SU-DHL-6 (cell line): Measurements from ENCODE around the gene GPR68.
"Not testable (repeated sequence)": the region's sequence is repeated elsewhere in the genome, so short reads cannot be mapped to it uniquely, and the experiment has no call there.

ENCODE experiments used
- H2AFZ ChIP-seq: fragments of 200-600 bp; sonication (generic); 2 replicates; pipeline ENCODE4 v1.6.1; 2014; ENCODE audit warnings: low read depth, mild to moderate bottlenecking, moderate library complexity, mixed read lengths, antibody characterized with exemption, low read length; ENCODE audit not compliant: severe bottlenecking
- H3F3A ChIP-seq: fragments of 200-600 bp; shearing (Covaris generic); 2 replicates; pipeline ENCODE4 v1.6.0; 2016; ENCODE audit warnings: antibody characterized with exemption, mild to moderate bottlenecking; ENCODE audit not compliant: insufficient read depth
- H3K27ac ChIP-seq: fragments of 200-600 bp; sonication (generic); 2 replicates; pipeline ENCODE4 v1.5.1; 2016; ENCODE audit warnings: low read depth, mild to moderate bottlenecking, low read length, moderate library complexity, mixed read lengths
- H3K27me3 ChIP-seq: fragments of 200-600 bp; sonication (generic), shearing (Covaris generic); 2 replicates; pipeline ENCODE4 v1.6.0; 2014; ENCODE audit warnings: mild to moderate bottlenecking, low read length
- H3K36me3 ChIP-seq: fragments of 200-600 bp; sonication (generic); 2 replicates; pipeline ENCODE4 v1.6.1; 2014; ENCODE audit warnings: mild to moderate bottlenecking, low read length, mixed read lengths
- H3K4me2 ChIP-seq: fragments of 300-600, 200-600 bp; shearing (Covaris generic), sonication (generic); 2 replicates; pipeline ENCODE4 v1.6.0; 2014; ENCODE audit warnings: low read length, low read depth, mild to moderate bottlenecking; ENCODE audit not compliant: poor library complexity, severe bottlenecking
- H3K4me3 ChIP-seq: fragments of 200-600 bp; sonication (generic); 2 replicates; pipeline ENCODE4 v1.5.1; 2014; ENCODE audit warnings: antibody characterized with exemption, low read length, mild to moderate bottlenecking, mixed read lengths; ENCODE audit not compliant: insufficient read depth, poor library complexity, severe bottlenecking
- H3K79me2 ChIP-seq: fragments of 200-600 bp; sonication (generic); 2 replicates; pipeline ENCODE4 v1.6.1; 2014; ENCODE audit warnings: mild to moderate bottlenecking, low read length, moderate library complexity; ENCODE audit not compliant: insufficient read depth
- H3K9ac ChIP-seq: fragments of 200-600 bp; sonication (generic); 2 replicates; pipeline ENCODE4 v1.7.0; 2014; ENCODE audit warnings: mild to moderate bottlenecking, low read length
- H3K9me2 ChIP-seq: fragments of 200-600 bp; sonication (generic); replicated peaks from 2 replicates; pipeline ENCODE4 v1.6.1; 2014; ENCODE audit warnings: low read length; ENCODE audit not compliant: insufficient read depth
- H3K9me3 ChIP-seq: fragments of 200-600 bp; sonication (generic); 2 replicates; pipeline ENCODE4 v1.6.1; 2014; ENCODE audit warnings: low read length, mixed read lengths; ENCODE audit not compliant: insufficient read depth
- H4K20me1 ChIP-seq: fragments of 200-600 bp; sonication (generic); 2 replicates; pipeline ENCODE4 v1.6.1; 2014; ENCODE audit warnings: low read depth, mild to moderate bottlenecking, antibody characterized with exemption, low read length, moderate library complexity, mixed read lengths
- CTCF ChIP-seq: fragments of 200-600 bp; sonication (generic); IDR thresholded peaks from one replicate; pipeline ENCODE4 v1.5.1; 2017; ENCODE audit warnings: antibody characterized with exemption, mild to moderate bottlenecking, low read length, moderate library complexity; ENCODE audit not compliant: insufficient read depth, poor library complexity, severe bottlenecking
- EZH2phosphoT487 ChIP-seq: fragments of 200-600 bp; sonication (generic), shearing (Covaris generic); conservative IDR thresholded peaks from 2 replicates; pipeline ENCODE4 v1.6.1; 2018; ENCODE audit warnings: mild to moderate bottlenecking, antibody characterized with exemption, low read length, moderate library complexity, mixed read lengths

GPR68 gene

GRCh38 chr14:91186515-91187066, 57.9 kb downstream of the GPR68 start:
- Histone ChIP-seq H3K27me3 (no peaks in the 10 kb centered on the region), H3K9me2 (no peaks in the 10 kb centered on the region), H3K27ac (no peak overlapping the region), H4K20me1 (no peaks in the 10 kb centered on the region), H3K4me2 (no peak overlapping the region), H2AFZ (no peak overlapping the region), H3K36me3 (no peaks in the 10 kb centered on the region), H3F3A (no peaks in the 10 kb centered on the region), H3K9me3 (no peaks in the 10 kb centered on the region), H3K9ac (no peak overlapping the region), H3K4me3 (no peak overlapping the region), H3K79me2 (no peaks in the 10 kb centered on the region)
- TF ChIP-seq EZH2phosphoT487 (no peak), CTCF (no peak)

GRCh38 chr14:91185721-91186120, 58.8 kb downstream of the GPR68 start:
- H3K9me3 ChIP-seq = no peaks in the 10 kb centered on the region
- no peaks in the 10 kb centered on the region for H4K20me1 ChIP-seq
- no peak overlapping the region for H3K4me2 ChIP-seq
- no peak overlapping the region for H3K4me3 ChIP-seq
- H3K9me2 ChIP-seq = no peaks in the 10 kb centered on the region
- TF ChIP-seq EZH2phosphoT487 = no peak
- no peak for TF ChIP-seq CTCF
- no peak overlapping the region for H2AFZ ChIP-seq
- H3K9ac ChIP-seq = no peak overlapping the region
- H3K27ac ChIP-seq = no peak overlapping the region
- no peaks in the 10 kb centered on the region for H3F3A ChIP-seq
- no peaks in the 10 kb centered on the region for H3K27me3 ChIP-seq
- H3K36me3 ChIP-seq = no peaks in the 10 kb centered on the region
- no peaks in the 10 kb centered on the region for H3K79me2 ChIP-seq

- Histone ChIP-seq H3K9me3 (no peaks in the 10 kb centered on the region), H3K27me3 (no peaks in the 10 kb centered on the region), H3K9ac (no peak overlapping the region), H3K4me2 (no peak overlapping the region), H3K27ac (no peak overlapping the region), H3F3A (no peaks in the 10 kb centered on the region), H3K36me3 (no peaks in the 10 kb centered on the region), H3K9me2 (no peaks in the 10 kb centered on the region), H3K4me3 (no peak overlapping the region), H2AFZ (no peak overlapping the region), H3K79me2 (no peaks in the 10 kb centered on the region), H4K20me1 (no peaks in the 10 kb centered on the region)
- TF ChIP-seq CTCF (no peak), EZH2phosphoT487 (no peak)
These were observed 59.9 kb downstream of the GPR68 start for GRCh38 chr14:91184559-91184958.

GRCh38 chr14:91182753-91183152, 61.8 kb downstream of the GPR68 start:
- not testable (repeated sequence) for H3K36me3 ChIP-seq, H4K20me1 ChIP-seq, H3K9me2 ChIP-seq, H2AFZ ChIP-seq, H3K27ac ChIP-seq, H3F3A ChIP-seq, H3K4me2 ChIP-seq, H3K4me3 ChIP-seq, H3K79me2 ChIP-seq, H3K9me3 ChIP-seq, H3K27me3 ChIP-seq, H3K9ac ChIP-seq
